SU-DHL-6 (cell line): Measurements from ENCODE around the gene RAET1L.

Experiments used
- EZH2phosphoT487 ChIP-seq: fragments of 200-600 bp; sonication (generic), shearing (Covaris generic); conservative IDR thresholded peaks from 2 replicates; pipeline ENCODE4 v1.6.1; 2018; ENCODE audit warnings: mild to moderate bottlenecking, antibody characterized with exemption, low read length, moderate library complexity, mixed read lengths
- TF ChIP-seq, protein P1 (sequence below): fragments of 200-600 bp; sonication (generic); IDR thresholded peaks from one replicate; pipeline ENCODE4 v1.5.1; 2017; ENCODE audit warnings: antibody characterized with exemption, mild to moderate bottlenecking, low read length, moderate library complexity; ENCODE audit not compliant: insufficient read depth, poor library complexity, severe bottlenecking

DNA sequence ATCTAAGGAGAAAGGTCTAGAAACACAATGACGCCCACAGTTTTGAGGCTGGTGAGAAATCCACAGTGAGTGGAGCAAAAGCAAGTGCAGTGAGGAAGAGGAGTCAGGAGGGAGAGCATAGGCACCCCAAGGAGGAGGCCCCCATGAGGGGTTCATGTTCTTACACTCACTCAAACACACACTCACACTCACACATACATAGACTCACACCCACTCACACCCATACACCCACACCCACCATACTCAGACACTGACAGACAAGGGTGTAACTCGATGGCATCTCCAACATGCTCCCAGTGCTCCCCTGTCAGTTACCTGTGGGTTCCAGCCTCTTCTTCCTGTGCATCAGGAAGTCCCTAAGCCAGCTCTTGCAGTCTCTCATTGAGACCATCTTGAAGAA, 39.8 kb upstream of the RAET1L start:
- no peak for TF ChIP-seq EZH2phosphoT487
- TF ChIP-seq, protein P1, sequence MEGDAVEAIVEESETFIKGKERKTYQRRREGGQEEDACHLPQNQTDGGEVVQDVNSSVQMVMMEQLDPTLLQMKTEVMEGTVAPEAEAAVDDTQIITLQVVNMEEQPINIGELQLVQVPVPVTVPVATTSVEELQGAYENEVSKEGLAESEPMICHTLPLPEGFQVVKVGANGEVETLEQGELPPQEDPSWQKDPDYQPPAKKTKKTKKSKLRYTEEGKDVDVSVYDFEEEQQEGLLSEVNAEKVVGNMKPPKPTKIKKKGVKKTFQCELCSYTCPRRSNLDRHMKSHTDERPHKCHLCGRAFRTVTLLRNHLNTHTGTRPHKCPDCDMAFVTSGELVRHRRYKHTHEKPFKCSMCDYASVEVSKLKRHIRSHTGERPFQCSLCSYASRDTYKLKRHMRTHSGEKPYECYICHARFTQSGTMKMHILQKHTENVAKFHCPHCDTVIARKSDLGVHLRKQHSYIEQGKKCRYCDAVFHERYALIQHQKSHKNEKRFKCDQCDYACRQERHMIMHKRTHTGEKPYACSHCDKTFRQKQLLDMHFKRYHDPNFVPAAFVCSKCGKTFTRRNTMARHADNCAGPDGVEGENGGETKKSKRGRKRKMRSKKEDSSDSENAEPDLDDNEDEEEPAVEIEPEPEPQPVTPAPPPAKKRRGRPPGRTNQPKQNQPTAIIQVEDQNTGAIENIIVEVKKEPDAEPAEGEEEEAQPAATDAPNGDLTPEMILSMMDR, result no peak
